Measurements from ENCODE around the gene CLASP1. TPM values are rescaled to one million over a fixed set of nuclear protein-coding genes. Genes with fewer than 3 reads are reported as not detected.

Gene CLASP1
- total RNA-seq, 2 experiments from 2014 or later = 58.0 to 58.5 TPM

GRCh38 chr2:121666042-121666441 lies 16.8 kb upstream of the CLASP1 start:
- Histone ChIP-seq H3K4me3 (ENCODE audit: low read length) (no peak overlapping the region), H3K36me3 (ENCODE audit: insufficient read depth, low read length) (no peaks in the 10 kb centered on the region), H3K9me3 (ENCODE audit: control insufficient read depth in 1 of 2, insufficient read depth in 1 of 2, low read length in 2 of 2) (peaks cover 0 to 3% of the 10 kb centered on the region in 2 experiments), H3K4me1 (ENCODE audit: insufficient read depth, low read length) (no peaks in the 10 kb centered on the region), H3K27me3 (ENCODE audit: control insufficient read depth in 1 of 2, insufficient read depth in 2 of 2, low read length in 2 of 2) (no peaks in the 10 kb centered on the region), H3K27ac (ENCODE audit: low read depth in 1 of 2, low read length in 2 of 2) (no peak overlapping the region)
- no peaks in the 10 kb centered on the region for H3K36me3 Mint-ChIP-seq (ENCODE audit: low read depth)
- H3K9me3 Mint-ChIP-seq = no peaks in the 10 kb centered on the region
- TF ChIP-seq CTCF (IDR thresholded peaks at IDR 0.05) = no peak
- no peak for DNase-seq
- no peak overlapping the region for H3K4me3 Mint-ChIP-seq
- no peaks in the 10 kb centered on the region for H3K27me3 Mint-ChIP-seq
- intact Hi-C loops (cut with DNase I, micrococcal nuclease) = no loop called here
- POLR2A ChIA-PET = interaction anchor here (0.6 to 2.0 kb wide), 2 partner anchors 16 to 142 kb away, joined by 3 to 7 read pairs; partner anchors contain the start of gene CLASP1
- H3K4me1 Mint-ChIP-seq (ENCODE audit: low read depth) = no peaks in the 10 kb centered on the region
- no peak for ATAC-seq (ENCODE audit: poor library complexity)
- CTCF ChIA-PET = no interaction called here
- no peak overlapping the region for H3K27ac Mint-ChIP-seq

- CTCF ChIA-PET = no interaction called here
- intact Hi-C loops (cut with DNase I, micrococcal nuclease) = no loop called here
- no peak overlapping the region for H3K4me3 ChIP-seq (ENCODE audit: low read length)
- no peaks in the 10 kb centered on the region for H3K4me1 Mint-ChIP-seq (ENCODE audit: low read depth)
- no peaks in the 10 kb centered on the region for H3K27me3 ChIP-seq (ENCODE audit: control insufficient read depth in 1 of 2, insufficient read depth in 2 of 2, low read length in 2 of 2)
- H3K27me3 Mint-ChIP-seq = no peaks in the 10 kb centered on the region
- no peak for ATAC-seq (ENCODE audit: poor library complexity)
- H3K9me3 ChIP-seq (ENCODE audit: control insufficient read depth in 1 of 2, insufficient read depth in 1 of 2, low read length in 2 of 2) = no peaks in the 10 kb centered on the region
- H3K9me3 Mint-ChIP-seq = no peaks in the 10 kb centered on the region
- DNase-seq = no peak
- no peaks in the 10 kb centered on the region for H3K36me3 Mint-ChIP-seq (ENCODE audit: low read depth)
- TF ChIP-seq CTCF (IDR thresholded peaks at IDR 0.05) = no peak
- no peaks in the 10 kb centered on the region for H3K36me3 ChIP-seq (ENCODE audit: insufficient read depth, low read length)
- no peak overlapping the region for H3K27ac Mint-ChIP-seq
- H3K4me1 ChIP-seq (ENCODE audit: insufficient read depth, low read length) = no peaks in the 10 kb centered on the region
- H3K27ac ChIP-seq (ENCODE audit: low read depth in 1 of 2, low read length in 2 of 2) = no peak overlapping the region
- POLR2A ChIA-PET = interaction anchor here (2.0 kb wide), 1 partner anchor 16 kb away, joined by 7 read pairs; the partner anchor contains the start of gene CLASP1
- no peak overlapping the region for H3K4me3 Mint-ChIP-seq
Observed at GRCh38 chr2:121665504-121665903, 16.2 kb upstream of the CLASP1 start.

- Mint-ChIP-seq H3K4me1 (ENCODE audit: low read depth) (no peaks in the 10 kb centered on the region), H3K27me3 (no peaks in the 10 kb centered on the region), H3K36me3 (ENCODE audit: low read depth) (no peaks in the 10 kb centered on the region), H3K27ac (no peak overlapping the region), H3K9me3 (no peaks in the 10 kb centered on the region), H3K4me3 (no peak overlapping the region)
- ChIA-PET POLR2A (no interaction called here), CTCF (interaction anchor here (0.7 kb wide), 1 partner anchor 11 kb away, joined by 3 read pairs; no protein-coding TSS in a partner anchor)
- H3K4me3 ChIP-seq (ENCODE audit: low read length) = no peak overlapping the region
- no peak for ATAC-seq (ENCODE audit: poor library complexity)
- H3K4me1 ChIP-seq (ENCODE audit: insufficient read depth, low read length) = no peaks in the 10 kb centered on the region
- no peaks in the 10 kb centered on the region for H3K27me3 ChIP-seq (ENCODE audit: control insufficient read depth in 1 of 2, insufficient read depth in 2 of 2, low read length in 2 of 2)
- H3K36me3 ChIP-seq (ENCODE audit: insufficient read depth, low read length) = no peaks in the 10 kb centered on the region
- intact Hi-C loops (cut with DNase I, micrococcal nuclease) = no loop called here
- no peak for DNase-seq
- no peaks in the 10 kb centered on the region for H3K9me3 ChIP-seq (ENCODE audit: control insufficient read depth in 1 of 2, insufficient read depth in 1 of 2, low read length in 2 of 2)
- TF ChIP-seq CTCF (IDR thresholded peaks at IDR 0.05) = no peak
- no peak overlapping the region for H3K27ac ChIP-seq (ENCODE audit: low read depth in 1 of 2, low read length in 2 of 2)
Observed at GRCh38 chr2:121664713-121665112, 15.5 kb upstream of the CLASP1 start.

All from CD4-positive, alpha-beta T cell (primary cell).